Measurements from ENCODE around the gene CCNA1.

- no peak for TF ChIP-seq TAF1 (IDR thresholded peaks at IDR 0.05; ENCODE audit: low read depth)
- no peak for TF ChIP-seq RAD21 (conservative IDR thresholded peaks at IDR 0.05)
- TF ChIP-seq CTCF (IDR thresholded peaks at IDR 0.05; ENCODE audit: poor library complexity, severe bottlenecking): no peak
- TF ChIP-seq EP300 (conservative IDR thresholded peaks at IDR 0.05; ENCODE audit: poor library complexity, severe bottlenecking): no peak
Measured at GRCh38 chr13:36436811-36437210, 4.5 kb downstream of the CCNA1 start.

Data from neural cell (in vitro differentiated cells).